Hematopoietic multipotent progenitor cell treated with erythropoietin and hydrocortisone succinate and interleukin-3 and kit ligand, for 4 days (in vitro differentiated cells): ENCODE data around the gene ACTRT2.

Source experiments
- DNase-seq: peaks from one replicate; pipeline ENCODE4 v3.0.0-alpha.2; 2015

ACTRT2 gene

DNA sequence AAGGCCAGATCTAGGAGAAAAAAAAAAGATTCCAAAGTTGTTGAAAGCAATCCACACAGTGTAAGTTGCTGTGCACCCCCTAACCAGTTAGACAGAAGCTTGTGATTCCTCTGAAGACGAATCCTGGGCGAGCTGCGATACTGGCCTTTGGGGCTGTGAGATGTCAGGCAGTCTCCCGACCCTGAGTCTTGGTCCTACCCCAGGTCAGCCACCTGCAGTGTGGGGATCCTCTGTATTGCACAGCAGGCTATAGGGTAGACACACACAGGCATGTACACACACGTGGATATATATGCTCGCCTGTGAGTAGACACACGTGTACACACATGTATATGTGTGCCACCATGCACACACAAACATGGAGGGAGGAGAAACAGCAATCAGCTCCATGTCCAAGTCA lies 12.9 kb downstream of the ACTRT2 start:
- DNase-seq = no peak

DNA sequence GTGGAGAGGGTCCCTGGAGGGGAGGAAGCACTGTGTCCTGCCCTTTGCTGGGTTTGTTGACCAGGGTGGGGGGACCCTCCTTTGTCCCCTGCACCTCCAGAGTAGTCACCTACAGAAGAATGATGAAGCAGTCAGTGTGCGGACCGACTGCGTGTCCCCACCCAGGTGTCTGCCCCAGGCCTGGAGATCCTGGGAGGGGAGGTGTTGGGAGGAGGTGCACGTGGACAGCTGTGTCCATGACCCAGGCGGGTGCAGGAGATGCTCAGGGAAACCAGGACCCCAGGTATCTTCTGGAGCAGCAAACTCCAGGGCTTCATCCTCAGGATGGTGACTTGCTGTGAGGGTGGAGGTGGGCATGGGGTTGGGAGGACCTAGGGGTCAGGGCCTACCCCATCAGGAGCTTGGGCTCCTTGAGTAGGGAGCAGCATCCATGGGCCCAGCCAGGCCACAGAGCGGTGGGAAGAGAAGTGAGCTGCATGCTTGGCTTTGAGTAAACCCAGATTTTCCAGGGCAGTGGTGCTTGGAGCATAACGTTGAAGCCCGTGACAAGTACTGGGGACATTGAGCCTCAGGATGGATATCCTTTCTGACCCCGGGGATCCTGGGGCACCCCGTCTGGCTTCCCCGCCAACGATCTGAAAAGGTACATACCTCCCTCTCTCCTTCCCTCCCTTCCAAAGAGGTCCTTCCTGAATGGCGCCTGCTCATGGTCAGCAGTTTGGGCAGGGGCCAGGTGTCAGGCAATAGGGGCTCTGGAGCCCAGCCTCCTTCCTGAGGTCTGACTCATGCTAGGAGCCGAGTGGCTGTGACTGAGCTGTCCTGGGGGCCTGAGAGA lies 13.7 kb downstream of the ACTRT2 start:
- no peak for DNase-seq

DNA sequence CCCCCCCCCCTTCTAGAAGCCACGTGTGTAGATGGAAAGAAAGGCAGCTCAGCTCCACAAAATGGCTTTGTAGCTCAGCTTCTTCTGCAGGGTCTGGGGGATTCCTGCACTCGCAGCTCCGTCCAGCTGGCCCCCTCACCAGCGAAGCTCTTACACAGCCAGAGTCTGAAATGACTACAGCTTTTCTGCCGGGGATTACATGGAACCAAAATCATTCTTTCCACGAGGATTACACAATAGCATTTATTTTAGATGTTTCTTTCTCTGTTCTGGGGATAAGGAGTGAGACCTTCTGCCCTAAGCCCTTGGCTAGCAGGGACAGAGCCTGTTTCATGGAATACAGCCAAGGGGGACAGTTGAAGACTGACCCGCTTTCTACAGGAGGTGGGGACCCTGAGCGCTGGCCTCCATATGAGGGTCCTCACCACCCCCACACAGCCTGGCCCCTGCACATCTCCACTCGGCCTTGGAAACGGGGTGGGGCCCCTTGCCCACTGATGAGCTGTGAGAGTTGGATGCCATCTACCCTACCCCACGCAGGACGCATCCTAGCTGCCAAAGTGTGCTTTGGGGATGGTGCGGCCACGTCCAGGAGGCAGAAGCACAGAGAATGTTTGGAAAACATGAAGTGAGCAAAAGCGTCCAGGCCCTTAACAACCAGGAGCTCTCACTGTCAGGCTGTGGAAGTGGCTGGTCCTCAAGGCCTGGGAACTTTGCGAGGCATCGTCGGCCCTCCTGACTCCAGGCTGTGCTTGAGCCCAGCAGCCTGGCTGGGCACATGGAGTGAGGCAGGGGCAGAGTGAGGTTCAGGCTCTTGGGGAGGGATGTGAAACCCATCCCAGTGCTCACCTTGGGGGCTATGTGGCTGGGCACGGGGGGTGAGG lies 14.5 kb downstream of the ACTRT2 start:
- DNase-seq = no peak

DNA sequence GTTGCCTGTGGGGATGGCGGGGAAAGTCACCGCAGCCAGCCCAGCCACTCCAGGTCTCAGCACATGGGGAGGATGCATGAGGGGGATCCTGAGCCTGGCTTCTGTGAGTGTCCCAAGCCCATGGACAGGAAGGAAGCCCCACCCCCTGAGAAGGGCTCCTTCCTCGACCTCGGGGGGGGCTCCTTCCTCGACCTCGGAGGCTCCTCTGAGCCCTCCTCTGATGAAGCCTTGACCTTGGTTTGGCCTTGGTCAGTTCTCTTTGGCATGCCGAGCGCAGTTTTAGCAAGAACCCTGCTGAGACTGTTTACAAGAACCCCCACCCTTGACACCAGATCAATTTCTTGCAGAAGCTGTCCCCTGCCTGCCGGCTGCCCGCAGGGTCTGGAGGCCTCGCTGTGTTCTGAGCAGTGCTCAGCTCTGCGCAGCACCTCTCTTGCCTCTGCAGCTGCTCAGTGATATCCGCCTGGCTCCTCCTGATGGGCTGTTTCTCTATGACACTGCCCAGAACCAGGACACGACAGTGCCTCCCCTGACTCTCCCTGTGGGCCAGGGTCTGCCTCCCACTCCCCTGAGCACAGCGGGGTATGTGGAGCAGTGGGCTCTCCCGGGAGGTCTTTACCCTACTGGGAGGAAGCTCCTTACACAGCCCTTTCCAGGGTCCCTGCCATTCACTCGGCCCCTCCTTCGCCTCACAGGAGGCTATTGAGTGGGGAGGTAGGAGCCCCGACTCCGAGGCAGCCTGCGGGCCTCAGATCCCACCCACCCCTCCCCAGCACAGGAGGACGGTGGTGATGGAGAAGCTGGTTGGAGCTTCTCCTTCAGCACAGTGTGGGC lies 15.4 kb downstream of the ACTRT2 start:
- no peak for DNase-seq

DNA sequence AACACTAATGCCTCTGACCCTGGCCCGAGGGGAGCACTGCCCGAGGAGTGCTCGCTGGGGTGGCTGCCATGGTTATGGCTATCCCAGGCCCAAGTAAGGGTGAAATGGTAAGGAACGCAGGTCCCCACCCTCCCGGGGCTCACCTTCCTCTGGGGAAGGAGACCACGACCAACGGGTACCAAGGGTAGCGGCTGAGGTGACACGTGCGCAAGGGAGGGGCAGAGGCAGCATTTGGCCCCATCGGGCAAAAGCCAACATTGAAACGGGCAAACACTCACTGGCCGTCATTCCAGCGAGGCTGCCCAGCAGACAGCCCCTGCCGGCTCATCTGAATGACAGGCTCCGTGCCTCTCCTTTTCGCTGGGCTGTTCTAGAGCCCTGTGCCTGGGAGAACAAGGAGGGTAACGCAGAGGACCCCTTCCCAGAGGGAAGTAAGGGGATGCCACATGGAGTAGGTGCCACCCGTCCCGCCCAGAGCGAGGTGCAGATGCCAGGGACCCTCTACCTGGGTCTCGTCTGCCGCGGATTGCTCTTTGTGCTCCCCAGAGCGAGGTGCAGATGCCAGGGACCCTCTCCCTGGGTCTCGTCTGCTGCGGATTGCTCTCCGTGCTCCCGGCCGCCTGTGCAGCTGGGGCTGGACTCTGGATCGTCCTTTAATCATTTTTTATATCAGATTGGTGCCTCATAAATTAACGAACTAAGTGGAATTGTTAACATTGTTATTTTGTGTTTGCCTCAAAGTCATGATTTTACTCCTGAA lies 16.2 kb downstream of the ACTRT2 start:
- no peak for DNase-seq

DNA sequence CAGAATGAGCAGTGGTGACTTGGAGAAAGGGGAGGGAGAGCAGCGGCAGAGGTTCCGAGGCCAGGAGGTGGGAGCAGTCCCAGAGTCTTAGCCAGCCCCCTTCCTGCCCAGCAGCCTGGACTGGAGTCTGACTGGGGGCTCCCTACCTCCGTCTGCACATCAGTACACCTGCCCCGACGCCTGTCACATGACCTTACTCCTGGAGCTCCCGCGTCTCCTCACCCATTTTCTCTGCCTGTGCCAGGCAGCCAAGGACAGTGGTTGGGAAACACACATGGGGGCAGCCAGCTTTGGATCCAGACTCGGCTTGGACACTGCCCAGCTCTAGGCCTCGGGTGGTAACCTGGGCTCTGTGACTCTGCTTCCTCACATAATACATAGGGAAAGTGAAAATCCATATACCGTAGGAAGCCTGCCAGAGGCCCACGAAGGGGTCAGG lies 16.9 kb downstream of the ACTRT2 start:
- DNase-seq = no peak

DNA sequence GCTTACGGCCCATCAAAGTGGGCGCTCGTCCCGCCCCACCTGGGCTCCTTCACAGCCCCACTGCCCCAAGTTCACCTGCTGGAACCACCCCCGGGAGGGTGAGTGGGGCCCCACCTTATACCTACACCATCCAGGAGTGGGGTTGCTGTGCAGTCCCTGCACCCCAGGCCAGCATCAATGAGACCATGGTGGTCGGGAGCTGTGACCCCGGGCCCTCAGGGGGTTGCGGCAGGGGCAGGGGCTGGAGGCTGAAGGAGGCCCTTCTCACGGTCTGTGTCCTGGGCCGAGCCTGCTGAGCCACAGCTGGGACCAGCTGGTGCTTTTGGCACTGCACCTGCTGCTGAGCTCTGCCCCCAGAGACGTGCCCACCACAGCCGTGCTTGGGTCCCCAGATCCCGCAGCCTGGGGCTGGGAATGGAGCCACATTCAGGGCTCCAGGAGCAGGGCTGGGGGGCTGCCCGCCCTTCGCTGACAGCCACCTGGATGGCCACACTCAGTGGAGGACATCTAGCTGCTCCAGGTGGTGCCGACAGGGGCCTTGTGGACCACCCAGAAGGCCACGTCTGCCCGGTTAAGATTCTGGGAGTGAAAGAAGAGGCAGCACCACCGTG lies 17.4 kb downstream of the ACTRT2 start:
- no peak for DNase-seq

DNA sequence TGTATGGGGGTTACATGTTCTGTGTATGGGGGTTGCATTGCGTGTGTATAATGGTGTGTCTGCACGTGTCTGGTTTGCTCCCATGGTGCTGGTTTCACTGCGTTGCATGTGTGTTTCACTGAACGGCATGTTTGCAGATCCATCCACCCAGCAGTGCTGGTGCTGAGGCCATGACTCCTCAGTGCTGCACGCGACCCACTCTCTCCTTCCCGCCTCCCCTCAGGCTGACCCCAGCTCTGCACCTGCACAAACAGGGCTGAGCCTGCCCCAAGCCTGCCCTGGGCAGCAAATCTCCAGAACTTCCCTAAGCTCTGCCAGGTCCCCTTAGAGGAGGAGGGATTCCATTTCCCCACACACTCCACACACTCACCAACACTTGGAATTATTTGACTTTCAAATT lies 18.7 kb downstream of the ACTRT2 start:
- no peak for DNase-seq

DNA sequence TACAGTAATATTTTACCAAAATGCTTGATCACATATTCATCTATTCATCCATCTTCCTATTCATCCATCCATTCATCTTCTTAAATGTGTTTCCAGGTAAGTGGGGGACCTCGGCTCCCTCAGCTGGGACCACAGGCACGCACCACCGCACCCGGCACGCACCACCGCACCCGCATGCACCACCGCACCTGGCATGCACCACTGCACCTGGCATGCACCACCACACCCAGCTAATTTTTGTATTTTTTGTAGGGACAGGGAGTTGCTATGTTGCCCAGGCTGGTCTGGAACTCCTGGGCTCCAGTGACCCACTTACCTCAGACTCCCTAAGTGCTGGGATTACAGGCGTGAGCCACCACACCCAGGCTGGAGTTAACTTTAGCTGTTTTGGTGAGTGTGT lies 21.2 kb downstream of the ACTRT2 start:
- no peak for DNase-seq

DNA sequence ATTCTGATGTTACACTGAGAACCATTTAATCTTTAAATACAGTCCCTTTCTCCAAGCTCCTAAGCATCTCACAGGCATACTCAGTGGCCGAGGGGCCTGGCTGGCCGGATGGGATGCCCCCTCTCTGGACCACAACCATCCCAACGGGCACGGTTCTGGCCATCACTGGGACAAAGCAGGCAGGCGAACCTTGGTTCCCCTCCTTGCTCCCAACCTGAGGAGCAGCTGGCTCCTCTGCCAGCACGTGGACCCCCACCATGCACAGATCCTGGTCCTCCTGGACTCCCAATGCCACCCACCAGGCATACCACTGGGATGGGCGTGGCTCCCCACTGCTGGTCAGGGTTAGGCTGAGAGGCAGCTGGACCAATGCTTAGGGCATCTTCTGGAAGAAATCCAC lies 27.9 kb downstream of the ACTRT2 start:
- no peak for DNase-seq

DNA sequence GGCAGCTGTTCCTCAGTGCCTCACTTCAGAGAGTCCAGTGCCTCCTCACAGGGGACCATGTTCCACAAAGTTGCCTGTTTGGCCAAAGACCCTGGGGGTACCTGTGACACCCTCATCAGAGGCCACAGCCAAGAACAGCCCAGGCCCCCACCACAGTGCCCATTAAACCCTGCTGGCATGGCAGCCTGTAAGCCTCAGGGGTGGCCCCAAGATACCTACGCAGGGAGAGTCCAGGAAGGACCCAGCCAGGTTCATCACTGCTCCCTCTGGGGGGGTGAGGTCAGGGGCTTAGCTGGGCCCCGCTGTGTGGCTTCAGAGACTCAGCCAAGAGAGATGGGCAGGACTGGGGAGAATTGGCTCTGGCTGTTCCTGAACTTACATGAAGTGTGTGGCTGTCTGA lies 28.6 kb downstream of the ACTRT2 start:
- DNase-seq = no peak

DNA sequence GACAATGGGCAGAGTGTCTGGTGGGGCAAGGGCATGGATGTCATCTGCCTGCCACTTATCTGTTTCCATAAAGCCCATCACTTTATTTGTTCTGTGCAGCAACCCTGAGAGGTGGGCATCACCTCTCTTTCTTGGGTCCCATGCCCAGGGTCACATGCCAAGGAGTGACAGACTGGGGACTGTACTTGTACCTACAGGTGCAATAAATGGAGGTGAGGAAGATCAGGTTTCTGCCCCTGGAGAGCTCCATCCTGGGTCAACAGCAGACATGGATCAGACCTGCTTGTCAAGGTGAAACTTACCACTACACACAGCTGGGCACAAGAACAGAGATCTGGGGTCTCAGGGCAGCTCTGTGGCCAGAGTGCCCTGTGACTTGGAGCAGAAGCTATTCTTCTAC lies 29.3 kb downstream of the ACTRT2 start:
- DNase-seq = no peak

DNA sequence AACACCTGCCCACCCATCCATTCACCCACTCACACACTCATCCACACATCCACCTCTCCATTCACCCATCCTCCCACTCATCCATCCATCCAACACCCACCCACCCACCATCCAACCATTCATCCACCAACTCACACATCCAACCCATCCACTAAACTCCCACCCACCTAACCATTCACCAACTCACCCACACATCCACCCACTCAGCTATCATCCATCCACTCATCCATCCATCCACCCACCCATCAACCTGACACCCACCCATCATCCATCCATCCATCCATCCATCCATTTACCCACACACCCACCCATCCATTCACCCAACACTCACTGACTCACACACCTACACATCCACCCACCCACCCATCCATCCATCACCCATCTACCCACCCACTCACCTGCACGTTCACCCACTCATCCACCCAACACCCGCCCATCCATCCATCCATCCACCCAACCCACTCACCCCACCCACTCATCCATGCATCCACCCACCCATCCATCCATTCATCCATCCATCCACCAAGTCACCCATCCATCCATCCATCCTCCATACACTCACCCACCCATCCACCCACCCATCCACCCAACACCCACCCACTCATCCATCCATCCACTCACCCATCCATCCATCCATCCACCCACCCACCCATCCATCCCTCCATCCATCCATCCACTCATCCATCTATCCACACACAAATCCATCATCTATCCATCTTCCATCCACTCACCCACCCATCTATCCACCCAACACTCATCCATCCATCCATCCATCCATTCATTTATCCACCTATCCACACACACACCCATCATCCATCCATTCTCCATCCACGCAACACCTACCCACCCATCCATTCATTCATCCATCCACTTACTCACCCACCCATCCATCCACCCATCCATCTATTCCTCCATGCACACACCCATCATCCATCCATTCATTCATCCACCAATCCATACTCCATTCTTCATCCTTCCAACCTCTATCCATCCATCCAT lies 30.3 kb downstream of the ACTRT2 start:
- DNase-seq = no peak

DNA sequence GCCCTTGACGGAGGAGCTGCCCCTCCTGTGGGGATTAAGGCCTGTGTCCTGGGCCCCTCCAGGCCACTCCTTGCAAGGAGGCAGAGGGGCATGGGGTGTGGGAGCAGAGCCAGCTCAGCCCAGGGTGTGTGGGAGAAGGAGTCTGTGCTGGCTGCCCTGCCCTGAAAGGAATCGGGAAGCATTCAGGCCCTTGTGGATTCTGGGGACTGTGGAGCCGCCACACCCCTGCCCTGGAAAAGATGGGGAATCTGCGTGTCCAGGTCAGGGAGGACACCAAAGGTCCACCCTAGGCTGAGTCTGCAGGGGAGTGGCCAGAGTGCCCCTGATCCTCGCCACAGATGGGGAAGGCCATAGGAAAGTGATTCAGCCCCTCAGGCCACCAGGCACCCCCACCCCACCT lies 31.2 kb downstream of the ACTRT2 start:
- no peak for DNase-seq

DNA sequence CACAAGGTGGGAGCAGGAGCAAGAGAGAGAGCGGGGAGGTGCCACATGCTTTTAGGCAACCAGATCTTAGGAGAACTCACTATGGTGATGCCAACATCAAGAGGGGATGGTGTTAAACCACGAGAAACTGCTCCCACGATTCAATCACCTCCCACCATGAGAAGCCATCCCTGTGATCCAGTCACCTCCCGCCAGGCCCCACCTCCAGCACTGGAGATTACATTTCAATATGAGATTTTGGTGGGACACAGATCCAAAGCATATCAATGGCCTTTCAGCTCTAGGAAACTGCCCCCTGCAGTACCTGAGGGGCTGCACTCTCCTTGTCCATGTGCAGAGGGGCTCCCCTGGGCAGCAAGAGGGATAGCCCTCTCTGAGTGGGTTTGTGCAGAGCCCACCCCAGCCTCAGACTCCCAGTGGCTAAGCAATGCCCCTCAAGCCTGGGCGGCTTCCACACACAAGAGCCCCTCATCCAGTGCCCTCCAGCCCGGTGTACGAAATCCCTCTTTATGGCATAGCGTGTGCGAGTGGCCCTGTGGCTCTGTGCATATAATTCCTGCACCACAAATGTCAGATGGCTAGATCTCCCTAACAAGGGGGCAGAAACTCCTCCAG lies 32.2 kb downstream of the ACTRT2 start:
- DNase-seq = no peak

DNA sequence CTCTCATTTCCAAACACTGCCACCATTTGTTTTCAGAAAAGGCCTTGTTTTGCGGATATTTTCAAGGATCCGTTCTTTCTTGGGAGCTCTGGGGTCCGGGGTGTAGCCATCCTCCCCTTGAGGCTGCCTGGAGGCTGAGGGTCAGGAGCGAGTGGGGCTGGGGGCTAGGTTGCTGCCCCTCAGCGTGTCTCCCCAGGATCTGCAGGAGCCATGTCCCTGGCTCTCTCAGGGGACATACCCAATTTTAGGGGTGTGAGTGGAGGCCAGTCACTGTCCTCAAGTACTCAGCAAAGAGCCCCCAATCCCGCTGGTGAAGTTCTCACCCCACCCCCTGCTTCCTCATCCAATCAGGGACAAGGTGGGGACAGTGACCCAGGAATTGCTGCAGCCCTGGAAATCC lies 32.7 kb downstream of the ACTRT2 start:
- no peak for DNase-seq

DNA sequence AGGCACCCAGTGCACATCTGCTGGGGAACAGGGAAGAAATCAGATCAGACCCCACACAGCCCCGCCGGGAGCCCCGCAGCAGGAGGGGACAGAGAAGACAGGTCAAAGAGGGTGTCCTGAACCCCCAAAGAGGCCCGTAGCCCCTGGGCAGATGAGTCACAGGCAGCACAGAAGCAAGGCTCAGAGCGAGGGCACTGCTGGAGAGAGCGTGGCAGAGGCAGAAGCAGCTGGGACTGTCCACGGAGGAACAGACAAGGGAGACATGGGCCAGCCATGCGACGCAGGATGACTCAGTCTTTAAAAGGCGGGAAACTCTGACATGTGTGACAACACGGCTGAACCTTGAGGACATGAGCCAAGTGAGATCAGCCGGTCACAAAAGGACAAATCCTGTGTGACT lies 33.2 kb downstream of the ACTRT2 start:
- DNase-seq = no peak

DNA sequence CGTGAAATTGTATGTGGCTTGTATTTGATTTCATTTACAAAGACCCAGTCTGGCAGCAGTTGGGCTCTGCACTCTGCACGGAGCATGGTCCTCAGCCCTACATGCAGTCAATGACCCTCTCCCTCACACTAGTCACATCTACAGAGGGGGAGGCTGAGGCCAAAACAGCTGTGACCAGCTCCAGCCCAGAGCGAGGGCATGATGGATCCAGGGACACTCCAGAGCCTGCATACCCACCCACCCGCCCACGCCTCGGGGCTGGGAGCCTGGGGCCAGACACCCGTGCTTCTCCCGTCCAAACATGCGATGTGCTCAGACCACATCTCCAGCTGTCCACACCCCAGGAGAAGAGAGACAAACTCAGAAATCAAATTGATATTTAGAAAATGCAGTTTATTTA lies 33.8 kb downstream of the ACTRT2 start:
- DNase-seq = no peak

DNA sequence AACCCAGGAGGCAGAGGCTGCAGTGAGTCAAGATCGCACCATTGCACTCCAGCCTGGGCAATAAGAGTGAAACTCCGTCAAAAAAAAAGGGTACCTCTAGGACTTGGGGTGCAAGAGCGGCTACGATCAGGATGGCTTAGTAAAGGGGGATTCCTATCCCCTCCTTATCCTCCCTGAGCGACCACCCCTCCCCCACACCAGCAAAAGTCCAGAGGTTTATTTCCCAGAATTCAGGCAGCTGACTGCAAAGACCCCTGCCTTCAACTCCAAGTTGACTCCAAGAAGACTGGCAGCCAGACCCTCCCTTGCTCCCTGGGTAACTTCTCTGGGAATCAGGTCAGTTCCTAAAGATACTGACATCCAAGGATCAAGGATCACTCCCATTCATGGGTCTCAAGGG lies 35.4 kb downstream of the ACTRT2 start:
- DNase-seq = no peak
